ENCODE results near the gene RALY.

The RALY gene

DNA sequence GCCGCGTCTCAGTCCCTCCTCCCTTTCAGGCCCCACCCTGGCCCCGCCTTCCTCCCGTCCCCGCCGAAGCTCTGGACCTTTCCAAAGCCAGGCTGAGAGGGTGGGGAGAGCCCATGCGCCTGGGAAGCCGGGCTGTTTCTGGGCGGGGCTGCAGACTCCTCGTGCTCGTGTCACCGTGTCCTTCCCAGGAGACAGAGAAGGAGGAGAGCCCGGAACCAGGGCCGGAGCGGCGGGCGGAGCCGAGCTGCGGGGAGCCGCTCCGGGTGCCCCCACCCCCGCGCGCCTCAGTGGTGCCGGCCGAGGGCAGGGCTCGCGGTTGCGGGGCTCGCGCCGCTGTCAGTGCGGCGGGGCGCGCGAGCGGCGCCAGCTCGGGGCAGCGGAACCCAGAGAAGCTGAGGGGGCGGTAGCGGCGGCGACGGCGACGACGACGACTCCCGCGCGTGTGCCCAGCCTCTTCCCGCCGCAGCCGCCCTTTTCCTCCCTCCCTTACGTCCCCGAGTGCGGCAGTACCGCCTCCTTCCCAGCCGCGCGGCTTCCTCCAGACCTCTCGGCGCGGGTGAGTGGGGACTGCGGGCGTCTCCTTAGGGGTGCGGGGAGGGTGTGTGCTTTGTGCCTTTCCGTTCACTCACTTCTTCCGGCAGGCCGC, at the start of gene RALY:
TSS of gene RALY (plus strand) at position 336 of the 646 bp plus-strand sequence. CDS start 78,164 bp downstream, outside the sequence.
- peak; percentile 94 for DNase-seq (ENCODE audit: low read depth in 2 of 2)

DNA sequence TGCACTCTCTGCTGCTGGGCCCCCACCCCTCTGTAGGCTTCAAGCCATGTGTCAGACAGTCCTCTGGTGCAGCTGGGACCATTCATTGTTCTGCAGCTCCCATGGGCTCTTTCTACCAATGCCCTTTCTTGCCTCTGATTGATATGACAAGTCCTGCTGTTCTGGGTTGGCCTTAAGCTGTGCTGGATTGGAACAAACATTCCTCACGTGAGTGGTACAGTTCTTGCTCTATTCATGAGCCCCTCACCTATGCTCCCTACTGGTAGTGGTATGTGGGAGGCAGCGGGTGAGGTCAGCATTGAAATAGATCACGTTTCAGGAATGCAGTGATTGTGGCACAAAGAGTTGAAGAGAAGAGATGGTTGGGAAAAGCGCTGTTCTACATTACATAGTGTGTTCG, 48.8 kb upstream of the RALY start:
- DNase-seq (ENCODE audit: low read depth in 2 of 2): no peak

DNA sequence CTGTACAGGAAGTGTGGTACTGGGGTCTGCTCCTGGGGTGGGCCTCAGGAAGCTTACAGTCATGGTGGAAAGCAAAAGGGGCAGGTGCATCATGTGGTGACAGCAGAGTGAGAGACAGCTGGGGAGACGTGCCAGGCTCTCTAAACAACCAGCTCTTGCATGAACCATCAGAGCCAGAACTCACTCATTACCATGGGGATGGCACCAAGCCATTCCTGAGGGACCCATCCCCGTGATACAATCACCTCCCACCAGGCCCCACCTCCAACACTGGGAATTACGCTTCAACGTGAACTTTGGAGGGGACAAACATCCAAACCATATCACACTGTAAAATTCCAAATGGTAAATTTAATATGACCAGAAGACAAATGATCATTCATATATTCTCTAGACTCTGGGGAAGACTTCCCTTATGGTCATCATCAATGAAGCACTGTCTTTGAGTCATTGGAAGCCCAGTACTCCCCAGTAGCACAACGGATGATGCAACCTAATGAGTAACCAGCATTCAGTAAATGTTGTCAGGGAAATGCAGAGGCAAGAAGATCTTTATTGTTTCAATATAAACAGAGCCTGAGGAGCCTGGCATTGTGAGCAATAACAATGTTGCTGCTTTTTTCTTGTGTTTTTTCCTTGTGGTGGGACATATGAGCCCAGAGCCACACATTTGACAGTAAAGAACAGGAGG, 48.2 kb upstream of the RALY start:
- no peak for DNase-seq (ENCODE audit: low read depth in 2 of 2)

DNA sequence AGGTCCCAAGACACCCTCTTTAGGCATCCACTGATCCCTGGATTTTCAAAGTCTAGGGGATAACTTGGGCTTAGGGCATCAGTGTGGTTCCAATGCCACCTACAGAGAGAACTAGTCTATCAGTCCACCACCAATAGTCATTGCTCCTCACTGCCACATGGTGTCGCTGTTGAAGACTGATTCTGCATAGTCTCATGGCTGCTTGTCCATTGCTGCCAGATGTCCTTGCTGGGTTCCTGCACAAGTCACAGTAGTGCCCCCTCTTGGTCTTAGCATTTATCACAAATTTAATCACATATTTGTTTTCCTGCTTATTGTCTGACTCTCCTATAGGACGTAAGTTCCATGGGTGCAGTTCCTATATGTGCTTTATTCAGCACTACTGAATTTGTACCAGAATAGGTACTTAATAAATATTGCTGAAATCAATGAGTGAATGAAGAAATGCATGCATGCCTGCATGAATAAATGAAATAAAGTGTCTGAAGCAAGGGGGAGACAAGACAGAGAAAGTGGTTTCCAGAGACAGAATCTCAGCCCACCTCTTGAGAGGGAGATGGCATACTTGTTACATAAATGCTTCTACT, 45.9 kb upstream of the RALY start:
- peak; percentile 24 to 48 for DNase-seq (ENCODE audit: low read depth in 2 of 2)

DNA sequence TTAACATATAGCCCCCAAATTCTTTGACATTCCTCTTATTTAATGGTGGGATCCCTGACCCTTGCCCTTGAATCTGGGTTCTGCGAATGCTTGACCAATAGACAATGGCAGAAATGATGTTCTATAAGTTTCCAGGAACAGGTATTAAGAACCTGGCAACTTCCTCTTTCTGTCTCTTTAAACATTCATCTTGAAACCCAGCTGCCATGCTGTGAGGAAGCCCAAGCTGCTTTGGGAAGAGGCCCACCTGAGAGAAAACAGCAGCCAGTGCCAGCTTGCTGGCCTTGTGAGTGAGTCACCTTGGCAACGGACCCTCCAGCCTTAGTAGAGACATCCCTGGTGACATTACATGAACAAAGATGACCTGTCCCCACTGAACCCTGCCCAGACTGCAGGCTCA, 45.2 kb upstream of the RALY start:
- no peak for DNase-seq (ENCODE audit: low read depth in 2 of 2)

- no peak for DNase-seq (ENCODE audit: low read depth in 2 of 2)
Observed at GRCh38 chr20:33951171-33951570, 42.5 kb upstream of the RALY start.

DNA sequence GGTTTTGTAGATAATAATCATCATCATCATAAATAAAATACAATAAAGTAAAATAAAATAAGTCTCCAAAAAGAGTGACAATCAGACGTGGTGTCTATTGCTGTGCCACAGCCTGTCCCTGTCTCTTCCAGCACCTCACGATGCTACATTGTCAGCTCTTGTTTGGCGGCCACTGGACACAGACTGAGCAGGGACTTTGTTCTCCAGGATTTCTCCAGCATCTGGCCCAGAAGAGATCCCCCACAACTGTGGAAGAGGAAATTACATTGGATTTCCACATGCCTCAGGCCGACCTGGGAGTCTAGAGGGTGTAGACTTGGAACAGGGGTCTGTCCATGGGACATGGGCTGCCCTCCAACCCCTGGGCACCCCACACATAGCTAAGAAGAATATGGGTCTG, 39.2 kb upstream of the RALY start:
- no peak for DNase-seq (ENCODE audit: low read depth in 2 of 2)

- DNase-seq (ENCODE audit: low read depth in 2 of 2): no peak
Observed at GRCh38 chr20:33963751-33964150, 30.0 kb upstream of the RALY start.

DNA sequence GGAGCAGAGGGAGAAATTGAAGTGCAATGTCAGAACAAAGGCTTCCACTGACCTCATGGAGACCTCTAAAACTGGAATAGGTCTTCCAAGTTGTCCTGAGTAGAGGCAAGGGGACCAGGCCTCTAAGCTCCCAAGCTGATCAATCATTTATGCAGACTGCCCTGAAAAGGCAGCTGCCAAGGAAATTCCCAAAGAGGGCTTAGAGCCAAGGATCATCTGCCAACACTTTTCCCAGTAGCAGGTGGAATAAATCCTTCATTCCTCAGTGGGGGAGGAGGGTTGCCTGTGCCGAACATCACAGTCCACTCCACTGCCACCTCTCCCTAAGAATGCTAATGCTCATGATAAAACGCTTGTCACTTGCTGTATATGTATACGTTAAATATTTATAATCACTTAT, 29.3 kb upstream of the RALY start:
- no peak for DNase-seq (ENCODE audit: low read depth in 2 of 2)

- no peak for DNase-seq (ENCODE audit: low read depth in 2 of 2)
Observed at GRCh38 chr20:33967126-33967525, 26.6 kb upstream of the RALY start.

GRCh38 chr20:33969563-33969962, 24.1 kb upstream of the RALY start:
- DNase-seq (ENCODE audit: low read depth in 2 of 2): no peak

DNA sequence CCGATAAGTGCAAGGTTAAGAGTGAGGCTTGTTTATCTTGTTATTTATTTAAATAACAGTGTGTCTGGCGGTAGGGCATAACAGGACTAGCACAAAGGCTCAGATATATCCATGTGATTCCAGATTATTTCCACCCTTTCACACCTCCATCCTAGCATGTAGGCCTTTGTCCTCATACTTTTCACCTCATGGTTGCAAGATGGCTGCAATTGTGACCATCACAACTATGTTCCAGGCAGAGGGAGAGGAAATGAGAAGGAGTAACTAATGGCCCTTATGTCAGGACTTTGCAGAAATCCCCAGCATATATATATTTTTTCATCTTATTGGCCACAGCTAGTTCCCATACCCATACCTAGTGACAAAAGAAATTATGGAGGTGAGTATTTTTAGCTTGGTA, 23.5 kb upstream of the RALY start:
- DNase-seq (ENCODE audit: low read depth in 2 of 2): no peak

DNA sequence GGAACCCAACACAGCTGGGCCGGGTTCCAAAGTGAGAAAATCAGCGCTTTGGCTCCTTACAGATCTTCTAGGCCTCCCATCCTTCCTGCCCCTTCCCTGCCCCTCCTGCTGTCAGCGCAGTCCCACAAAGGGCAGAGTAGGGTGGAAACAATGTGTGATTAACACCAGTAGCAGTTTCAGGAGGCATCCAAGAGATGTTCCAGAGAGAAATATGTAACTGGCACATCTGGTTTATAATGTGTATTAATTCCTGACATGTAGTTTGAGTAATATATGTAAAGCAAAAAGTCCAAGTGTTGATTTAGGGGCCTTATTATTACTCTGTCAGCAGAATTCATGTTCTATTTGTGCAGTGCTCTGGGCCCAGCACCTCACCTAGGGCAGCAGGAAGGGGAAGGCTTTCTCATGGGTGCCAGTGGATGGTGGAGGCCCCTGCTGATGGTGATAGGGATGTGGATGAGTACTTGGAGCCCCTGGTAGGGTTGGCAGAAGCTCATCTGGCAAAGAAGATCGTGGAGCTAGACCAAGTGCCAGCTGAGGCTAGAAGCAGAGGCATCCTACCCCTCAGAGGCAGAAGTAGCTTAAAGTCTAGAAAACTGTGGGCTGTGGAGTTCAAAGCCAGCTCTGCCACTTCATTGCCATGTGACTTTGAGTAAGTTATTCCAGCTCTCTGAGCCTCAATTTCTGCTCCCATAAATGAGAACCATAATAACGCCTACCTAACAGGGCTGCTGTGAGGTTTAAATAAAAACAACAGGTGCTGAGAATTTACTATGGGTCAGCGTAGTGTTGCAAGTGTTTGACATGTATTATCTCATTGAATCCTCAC, 22.4 kb upstream of the RALY start:
- no peak for DNase-seq (ENCODE audit: low read depth in 2 of 2)

DNA sequence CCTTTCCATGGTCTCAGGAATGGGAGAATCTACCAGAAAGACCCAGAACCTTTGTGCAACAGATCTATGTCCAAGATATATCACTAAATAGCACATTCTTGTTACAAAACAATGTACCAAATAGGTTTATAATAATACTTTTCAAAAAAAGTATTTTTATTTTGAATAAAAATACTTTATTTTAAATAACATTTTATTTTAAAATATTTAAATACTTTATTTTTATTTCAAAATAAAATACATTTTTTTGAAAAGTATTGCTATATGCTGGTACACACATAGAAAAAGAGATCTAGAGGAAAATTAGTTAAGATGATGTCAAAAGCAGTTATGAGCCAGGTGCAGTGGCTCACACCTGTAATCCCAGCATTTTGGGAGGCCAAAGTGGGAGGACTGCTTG, 16.8 kb upstream of the RALY start:
- no peak for DNase-seq (ENCODE audit: low read depth in 2 of 2)

- no peak for DNase-seq (ENCODE audit: low read depth in 2 of 2)
Observed at GRCh38 chr20:33977535-33977934, 16.2 kb upstream of the RALY start.

DNA sequence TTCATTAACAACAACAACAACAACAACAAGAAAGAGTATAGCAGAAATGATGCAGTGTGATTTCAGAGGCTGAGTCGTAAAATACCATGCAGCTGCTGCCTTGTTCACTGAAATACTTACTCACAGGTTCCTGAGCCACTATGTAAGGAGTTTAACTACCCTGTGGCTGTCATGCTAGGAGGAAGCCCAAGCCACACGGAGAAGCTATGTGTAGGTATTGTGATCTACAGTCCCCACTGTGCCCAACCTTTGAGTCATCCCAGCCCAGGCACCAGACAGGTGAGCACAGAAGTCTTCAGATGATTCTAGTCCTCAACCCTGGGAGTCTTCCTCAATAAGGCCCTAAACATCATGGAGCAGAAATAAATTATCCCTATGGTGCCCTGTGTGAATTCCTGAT, 14.6 kb upstream of the RALY start:
- no peak for DNase-seq (ENCODE audit: low read depth in 2 of 2)

DNA sequence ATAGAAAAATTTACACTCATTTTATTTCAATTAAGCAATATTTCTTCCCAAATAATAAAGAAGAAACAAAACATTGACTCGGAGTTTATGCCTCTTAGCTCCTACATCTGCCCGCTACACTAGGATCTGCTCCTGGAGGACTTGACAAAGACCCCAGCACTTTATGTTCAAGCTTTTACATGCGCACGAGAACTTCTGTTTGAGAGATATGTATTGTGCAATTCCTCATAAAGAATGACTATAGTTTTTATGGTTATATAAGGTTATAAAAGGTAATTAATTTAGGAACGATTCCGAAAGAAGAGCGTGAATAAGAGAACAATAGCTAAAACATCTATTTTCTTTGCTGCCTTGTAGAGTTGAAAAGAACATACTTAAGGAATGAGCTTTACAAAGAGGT, 12.4 kb upstream of the RALY start:
- no peak for DNase-seq (ENCODE audit: low read depth in 2 of 2)

GRCh38 chr20:33981964-33982363, 11.7 kb upstream of the RALY start:
- no peak for DNase-seq (ENCODE audit: low read depth in 2 of 2)

DNA sequence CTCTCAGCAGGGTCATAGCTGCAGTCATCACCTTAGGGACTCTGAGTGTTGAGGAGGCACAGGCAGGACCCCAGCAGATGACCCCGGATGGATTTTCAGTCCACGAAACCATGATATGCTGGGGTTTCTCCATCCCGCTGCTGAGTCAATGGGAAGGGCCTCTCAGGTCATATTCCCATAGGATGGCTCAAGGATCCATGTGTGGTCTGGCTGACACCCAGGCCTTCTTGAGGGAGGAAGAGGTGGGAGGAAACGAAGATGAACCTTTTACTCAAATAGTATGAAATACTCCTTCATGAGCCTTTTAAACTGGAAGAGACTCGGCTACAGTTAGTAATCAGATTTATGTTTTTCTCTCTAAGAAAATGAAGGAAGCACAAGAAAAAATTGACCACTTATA, 10.3 kb upstream of the RALY start:
- no peak for DNase-seq (ENCODE audit: low read depth in 2 of 2)

DNA sequence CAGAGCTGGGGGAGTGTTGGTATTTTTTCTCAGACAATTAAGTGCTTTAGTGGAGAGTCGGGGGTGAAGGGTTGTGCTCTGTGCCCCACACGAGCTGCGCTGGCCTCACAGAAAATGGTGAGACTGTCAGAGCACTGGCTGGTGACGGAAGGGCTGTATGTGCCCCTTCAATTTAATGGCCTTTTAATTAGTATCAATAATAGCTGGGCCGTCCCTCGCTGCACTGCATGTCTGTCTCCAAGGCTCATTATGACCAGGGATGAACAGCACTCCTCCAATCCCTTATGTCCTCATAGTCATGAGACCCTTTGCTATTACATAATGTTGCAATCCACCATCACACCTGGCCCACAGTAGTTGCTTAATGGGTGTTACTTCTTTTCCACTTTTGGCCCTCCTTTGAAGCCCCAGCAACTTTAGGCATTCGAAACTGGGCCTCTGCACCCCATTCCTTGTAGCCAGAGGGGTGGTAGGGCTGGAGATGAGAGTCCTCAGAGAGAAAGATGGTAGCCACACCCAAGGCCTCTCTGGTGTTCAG, 9.5 kb upstream of the RALY start:
- DNase-seq (ENCODE audit: low read depth in 2 of 2): no peak

DNA sequence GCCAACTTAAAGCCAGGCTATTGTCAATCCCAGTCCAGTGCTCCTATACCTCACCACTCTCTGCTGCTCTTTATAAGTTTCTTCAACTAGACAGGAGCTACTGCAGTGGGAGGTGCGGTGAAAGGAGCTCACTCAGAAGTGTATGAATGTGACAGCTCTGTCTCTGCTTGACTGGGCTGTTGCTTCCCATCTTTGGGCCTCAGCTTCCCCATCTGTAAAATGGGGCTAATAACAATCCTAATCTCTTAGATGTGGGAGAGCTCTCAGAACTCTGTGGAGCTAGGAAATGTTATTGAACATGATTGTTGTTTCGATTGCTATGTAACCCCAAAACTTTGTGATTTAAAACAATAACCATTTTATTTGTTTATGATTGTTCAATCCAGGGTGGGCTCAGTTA, 8.4 kb upstream of the RALY start:
- DNase-seq (ENCODE audit: low read depth in 2 of 2): no peak

GRCh38 chr20:33985830-33986229, 7.9 kb upstream of the RALY start:
- DNase-seq (ENCODE audit: low read depth in 2 of 2): no peak
